ENCODE results near the gene GRID1. TPM values are rescaled to one million over a fixed set of nuclear protein-coding genes. Genes with fewer than 3 reads are reported as not detected.

GRID1 gene
- total and polyA plus RNA-seq, 9 of the 15 experiments (the other 6 are each of a cell fraction or from before 2014, with no cell fraction given): 0.01 to 7.2 (median 1.2) TPM

- ATAC-seq (no peak; the same call in 2 of the 3 replicates), FAIRE-seq (no peak), DNase-seq (ENCODE audit: extremely low read depth in 1 of 4, low spot score in 3 of 4) (no peak)
- H2AFZ ChIP-seq (ENCODE audit: low read depth, low read length): no peak overlapping the region
- H4K20me1 ChIP-seq (replicated peaks; ENCODE audit: control insufficient read depth, insufficient read depth, low read length): no peaks in the 10 kb centered on the region
- no peak overlapping the region for H3K4me2 ChIP-seq (ENCODE audit: insufficient read depth, low read length)
- intact Hi-C loops (cut with micrococcal nuclease): no loop called here
- H3K9me3 ChIP-seq (replicated peaks; ENCODE audit: control insufficient read depth, insufficient read depth, low read depth, low read length): no peaks in the 10 kb centered on the region
- peaks cover 0 to 10% of the 10 kb centered on the region in 2 experiments; a peak in 1 of 5 replicates for H3K27me3 ChIP-seq (ENCODE audit: control insufficient read depth in 2 of 2, insufficient read depth in 2 of 2, low read length in 2 of 2)
- H3K4me3 ChIP-seq: no peak overlapping the region
- H3K36me3 ChIP-seq (ENCODE audit: control insufficient read depth, insufficient read depth, low read length): no peaks in the 10 kb centered on the region
- no peak overlapping the region for H3K27ac ChIP-seq (ENCODE audit: extremely low read depth, low read depth, low read length)
- H3K9ac ChIP-seq (ENCODE audit: insufficient read depth in 1 of 2, low read depth in 2 of 2, low read length in 2 of 2): no peak overlapping the region
- POLR2A ChIA-PET: interaction anchor here (0.6 to 0.9 kb wide), 2 partner anchors 17 to 299 kb away, joined by 3 read pairs; no protein-coding TSS in a partner anchor
- WGBS (ENCODE audit: insufficient coverage, low coverage, missing lambda C conversion rate): 4% methylated on average over 10 of the region's 10 CpGs
- H3K4me1 ChIP-seq (replicated peaks in 1 of 2; ENCODE audit: control insufficient read depth in 2 of 2, insufficient read depth in 2 of 2, low read length in 2 of 2): peaks cover 0 to 6% of the 10 kb centered on the region in 2 experiments; a peak in 3 of 5 replicates
- no peaks in the 10 kb centered on the region for H3K9me1 ChIP-seq (ENCODE audit: control insufficient read depth, insufficient read depth, low read length)
- BruUV-seq (replicated peaks): no TSS peak
- H3K79me2 ChIP-seq (ENCODE audit: control insufficient read depth, insufficient read depth, low read length): no peaks in the 10 kb centered on the region
- TF ChIP-seq ATF3 (IDR thresholded peaks at IDR 0.05) (peak; percentile 17; the same call in 1 of the 2 replicates), ATF3 (CRISPR knock-in tag; conservative IDR thresholded peaks at IDR 0.05) (no peak), SETDB1 (IDR thresholded peaks at IDR 0.05; ENCODE audit: low read length) (no peak)
- CTCF ChIA-PET (ENCODE audit: low intra/inter-chr PET ratio): no interaction called here
- in situ Hi-C loops (cut with MboI): no loop called here
These were observed 27.4 kb upstream of the GRID1 start for GRCh38 chr10:86393862-86394455.

- intact Hi-C loops (cut with micrococcal nuclease): no loop called here
- in situ Hi-C loops (cut with MboI): no loop called here
- BruUV-seq (replicated peaks): no TSS peak
- no peaks in the 10 kb centered on the region for H3K79me2 ChIP-seq (ENCODE audit: control insufficient read depth, insufficient read depth, low read length)
- ATAC-seq (peak; percentile 55), DNase-seq (ENCODE audit: extremely low read depth in 1 of 4, low spot score in 3 of 4) (no peak), FAIRE-seq (no peak)
- no peaks in the 10 kb centered on the region for H3K9me1 ChIP-seq (ENCODE audit: control insufficient read depth, insufficient read depth, low read length)
- TF ChIP-seq CEBPG (CRISPR knock-in tag; IDR thresholded peaks at IDR 0.05): peak; percentile 74
- TF ChIP-seq CEBPG (tag; conservative IDR thresholded peaks at IDR 0.05 in 1 of 2, IDR thresholded peaks at IDR 0.05 in 1 of 2): peak in 1 of 2 experiments; percentile 71; a peak in 2 of 4 replicates
- TF ChIP-seq HNRNPUL1 (IDR thresholded peaks at IDR 0.05; ENCODE audit: low read length): no peak
- H3K36me3 ChIP-seq (ENCODE audit: control insufficient read depth, insufficient read depth, low read length): no peaks in the 10 kb centered on the region
- H3K27me3 ChIP-seq (ENCODE audit: control insufficient read depth in 2 of 2, insufficient read depth in 2 of 2, low read length in 2 of 2): peaks cover 0 to 10% of the 10 kb centered on the region in 2 experiments; a peak in 1 of 5 replicates
- no peaks in the 10 kb centered on the region for H4K20me1 ChIP-seq (replicated peaks; ENCODE audit: control insufficient read depth, insufficient read depth, low read length)
- peaks cover 0 to 6% of the 10 kb centered on the region in 2 experiments; a peak in 3 of 5 replicates for H3K4me1 ChIP-seq (replicated peaks in 1 of 2; ENCODE audit: control insufficient read depth in 2 of 2, insufficient read depth in 2 of 2, low read length in 2 of 2)
- ChIA-PET POLR2A (interaction anchor here (0.9 kb wide), 1 partner anchor 18 kb away, joined by 3 read pairs; no protein-coding TSS in a partner anchor), CTCF (ENCODE audit: low intra/inter-chr PET ratio) (no interaction called here)
- WGBS (ENCODE audit: insufficient coverage, low coverage, missing lambda C conversion rate): 4% methylated on average over 8 of the region's 9 CpGs
- H3K27ac ChIP-seq (ENCODE audit: extremely low read depth, low read depth, low read length): no peak overlapping the region
- H2AFZ ChIP-seq (ENCODE audit: low read depth, low read length): no peak overlapping the region
- no peaks in the 10 kb centered on the region for H3K9me3 ChIP-seq (replicated peaks; ENCODE audit: control insufficient read depth, insufficient read depth, low read depth, low read length)
- H3K4me2 ChIP-seq (ENCODE audit: insufficient read depth, low read length): no peak overlapping the region
- H3K9ac ChIP-seq (ENCODE audit: insufficient read depth in 1 of 2, low read depth in 2 of 2, low read length in 2 of 2): no peak overlapping the region
- no peak overlapping the region for H3K4me3 ChIP-seq
These were observed 26.8 kb upstream of the GRID1 start for GRCh38 chr10:86393362-86393761.
